IMR-90 (cell line): Measurements from ENCODE around the gene PRKCG. TPM values are rescaled to one million over a fixed set of nuclear protein-coding genes. Genes with fewer than 3 reads are reported as not detected.

Experiments used
- ATAC-seq: fragments of 200-7000 bp; cut with Tn5 transposase; 2 replicates; pipeline ENCODE4 v1.9.1; 2020; ENCODE audit warnings: low read depth, mild to moderate bottlenecking, moderate library complexity
- BruUV-seq: library from RNA; stranded (reverse); fragments of 400-500 nt; replicated peaks from 2 replicates; lab custom pipeline; 2021; lab: Mats Ljungman, UMichigan
- CTCF ChIA-PET: fragments of 300-600 bp; formaldehyde crosslinking; extraction: SDS; loops from one replicate; lab custom pipeline; 2021; ENCODE audit warnings: antibody characterized with exemption; lab: Yijun Ruan, JAX
- POLR2A ChIA-PET: fragments of 300-600 bp; sonication (Branson Sonifier 250); formaldehyde crosslinking; loops from one replicate; lab custom pipeline; 2022; ENCODE audit warnings: antibody characterized with exemption; ENCODE audit not compliant: unreplicated experiment; lab: Charles Lee
- DNase-seq: peaks from one replicate; pipeline ENCODE4 v3.0.0; 2013
- H2AFZ ChIP-seq: replicated peaks from 2 replicates; pipeline ENCODE3; 2013; ENCODE audit warnings: low read length, mild to moderate bottlenecking; ENCODE audit not compliant: poor library complexity
- H2AK5ac ChIP-seq: 2 replicates; pipeline ENCODE4 v1.6.1; 2013; ENCODE audit warnings: low read depth, low read length, inconsistent platforms
- H2AK9ac ChIP-seq: replicated peaks from 2 replicates; pipeline ENCODE3; 2013; ENCODE audit warnings: mild to moderate bottlenecking, low read depth, low read length, moderate library complexity; ENCODE audit not compliant: poor library complexity
- H2BK120ac ChIP-seq: 2 replicates; pipeline ENCODE4 v1.6.1; 2013; ENCODE audit warnings: low read depth, low read length, inconsistent platforms
- H2BK15ac ChIP-seq: 3 replicates; pipeline ENCODE4 v1.6.1; 2013; ENCODE audit warnings: low read depth, low read length, inconsistent platforms
- H2BK20ac ChIP-seq: 2 replicates; pipeline ENCODE4 v1.6.1; 2013; ENCODE audit warnings: low read depth, mild to moderate bottlenecking, inconsistent platforms, low read length, moderate library complexity
- H2BK5ac ChIP-seq: 2 replicates; pipeline ENCODE4 v1.6.1; 2013; ENCODE audit warnings: mild to moderate bottlenecking, low read depth, low read length, inconsistent platforms; ENCODE audit not compliant: poor library complexity, severe bottlenecking
- H3K14ac ChIP-seq: replicated peaks from 2 replicates; pipeline ENCODE4 v1.6.1; 2013; ENCODE audit warnings: low read depth, low read length, inconsistent platforms
- H3K18ac ChIP-seq: 2 replicates; pipeline ENCODE4 v1.6.1; 2013; ENCODE audit warnings: low read depth, low read length, control low read depth
- H3K23ac ChIP-seq: 2 replicates; pipeline ENCODE4 v1.6.1; 2013; ENCODE audit warnings: low read depth, low read length, inconsistent platforms
- H3K27ac ChIP-seq: 2 replicates; pipeline ENCODE4 v1.5.1; 2013; ENCODE audit warnings: mild to moderate bottlenecking, control low read depth, low read length; ENCODE audit not compliant: insufficient read depth
- H3K27me3 ChIP-seq: 2 replicates; pipeline ENCODE4 v1.6.1; 2013; ENCODE audit warnings: low read length; ENCODE audit not compliant: control insufficient read depth, insufficient read depth
- H3K36me3 ChIP-seq: 2 replicates; pipeline ENCODE4 v1.6.1; 2013; ENCODE audit warnings: low read length, mixed read lengths; ENCODE audit not compliant: control insufficient read depth, insufficient read depth
- H3K4ac ChIP-seq: 2 replicates; pipeline ENCODE4 v1.6.1; 2013; ENCODE audit warnings: low read depth, low read length, inconsistent platforms
- H3K4me1 ChIP-seq: 2 replicates; pipeline ENCODE4 v1.6.1; 2013; ENCODE audit warnings: low read length, mixed read lengths; ENCODE audit not compliant: control insufficient read depth, insufficient read depth
- H3K4me2 ChIP-seq: 2 replicates; pipeline ENCODE4 v1.6.1; 2013; ENCODE audit warnings: low read depth, mild to moderate bottlenecking, control low read depth, low read length, moderate library complexity
- H3K4me3 ChIP-seq: 2 replicates; pipeline ENCODE4 v1.5.1; 2013; ENCODE audit warnings: low read depth, mild to moderate bottlenecking, control low read depth, low read length, moderate library complexity; ENCODE audit not compliant: insufficient read depth
- H3K56ac ChIP-seq: 2 replicates; pipeline ENCODE4 v1.6.1; 2013; ENCODE audit warnings: low read length, inconsistent platforms; ENCODE audit not compliant: insufficient read depth; ENCODE audit errors: extremely low read depth
- H3K79me1 ChIP-seq, 2 experiments: 2 replicates each; pipeline ENCODE4 v1.6.1; 2013; ENCODE audit warnings: low read length in 2 of 2, inconsistent platforms in 1 of 2, low read depth in 1 of 2
- H3K9ac ChIP-seq: 2 replicates; pipeline ENCODE4 v1.6.1; 2013; ENCODE audit warnings: low read depth, low read length, control low read depth
- H3K9me1 ChIP-seq: 2 replicates; pipeline ENCODE4 v1.6.1; 2013; ENCODE audit warnings: low read length, inconsistent platforms; ENCODE audit not compliant: insufficient read depth
- H3K9me3 ChIP-seq: 2 replicates; pipeline ENCODE4 v1.6.1; 2013; ENCODE audit warnings: low read length; ENCODE audit not compliant: control insufficient read depth, insufficient read depth
- H4K20me1 ChIP-seq: 2 replicates; pipeline ENCODE4 v1.6.1; 2013; ENCODE audit warnings: low read length, inconsistent platforms; ENCODE audit not compliant: insufficient read depth
- H4K5ac ChIP-seq: 2 replicates; pipeline ENCODE4 v1.6.1; 2013; ENCODE audit warnings: mild to moderate bottlenecking, low read depth, low read length, control low read depth
- H4K8ac ChIP-seq, 2 experiments: 2 replicates each; pipeline ENCODE4 v1.6.1; 2013; ENCODE audit warnings: low read depth in 2 of 2, low read length in 2 of 2, control low read depth in 1 of 2, inconsistent platforms in 1 of 2
- H4K91ac ChIP-seq: 2 replicates; pipeline ENCODE4 v1.6.1; 2013; ENCODE audit warnings: low read depth, low read length, inconsistent platforms; ENCODE audit not compliant: insufficient read depth
- BHLHE40 ChIP-seq: fragments of 150-350 bp; IDR thresholded peaks from 2 replicates; pipeline ENCODE4 v1.6.1; 2016; ENCODE audit warnings: mild to moderate bottlenecking, low read depth, low read length
- CEBPB ChIP-seq: IDR thresholded peaks from 2 replicates; pipeline ENCODE4 v1.6.1; 2012; ENCODE audit warnings: low read depth, low read length, improper control_type of control experiment
- CHD1 ChIP-seq: IDR thresholded peaks from 2 replicates; pipeline ENCODE4 v1.6.1; 2012; ENCODE audit warnings: low read depth, low read length, improper control_type of control experiment
- FOS ChIP-seq: fragments of 150-350 bp; IDR thresholded peaks from 2 replicates; pipeline ENCODE4 v1.6.1; 2016; ENCODE audit warnings: low read depth, low read length
- MAFK ChIP-seq: IDR thresholded peaks from 2 replicates; pipeline ENCODE4 v1.6.1; 2012; ENCODE audit warnings: low read depth, low read length, improper control_type of control experiment
- MAZ ChIP-seq: IDR thresholded peaks from 2 replicates; pipeline ENCODE4 v1.6.1; 2012; ENCODE audit warnings: low read depth, mild to moderate bottlenecking, low read length, improper control_type of control experiment, moderate library complexity, borderline replicate concordance
- MXI1 ChIP-seq: IDR thresholded peaks from 2 replicates; pipeline ENCODE4 v1.6.1; 2012; ENCODE audit warnings: low read depth, mild to moderate bottlenecking, low read length, moderate library complexity, borderline replicate concordance
- POLR2A ChIP-seq: IDR thresholded peaks from 2 replicates; pipeline ENCODE4 v1.6.1; 2012; ENCODE audit warnings: mild to moderate bottlenecking, low read depth, low read length
- RCOR1 ChIP-seq: IDR thresholded peaks from 2 replicates; pipeline ENCODE4 v1.6.1; 2012; ENCODE audit warnings: mild to moderate bottlenecking, low read length, improper control_type of control experiment; ENCODE audit not compliant: insufficient replicate concordance
- RFX5 ChIP-seq: IDR thresholded peaks from 2 replicates; pipeline ENCODE4 v1.8.0; 2012; ENCODE audit warnings: low read depth, mild to moderate bottlenecking, low read length, moderate library complexity
- SMC3 ChIP-seq: fragments of 150-350 bp; IDR thresholded peaks from 2 replicates; pipeline ENCODE4 v1.6.1; 2016; ENCODE audit warnings: low read depth, mild to moderate bottlenecking, antibody characterized with exemption, low read length, moderate library complexity
- WGBS, 2 experiments: methylation state at CpG; one replicate each; pipeline versions ENCODE4 v1.1.5 to v1.1.7; 2013; ENCODE audit warnings: missing lambda C conversion rate in 2 of 2; ENCODE audit not compliant: insufficient read length in 1 of 2; ENCODE audit errors: extremely low coverage in 2 of 2; 5-methylcytosine and 5-hydroxymethylcytosine counted together
- dilution Hi-C: fragments of 300-500 bp; cut with HindIII; formaldehyde crosslinking; loops from one replicate; pipeline ENCODE4 v1.14.3; 2018; ENCODE audit warnings: low sequenced_read_pairs; ENCODE audit not compliant: unreplicated experiment
- in situ Hi-C: fragments of 300-500 bp; cut with MboI; formaldehyde crosslinking; loops from 3 replicates; pipeline ENCODE4 v1.14.3; 2019; ENCODE audit warnings: low sequenced_read_pairs, inconsistent platforms, mixed read lengths
- intact Hi-C: fragments of 100-400 bp; cut with micrococcal nuclease; formaldehyde crosslinking; loops from 2 replicates; pipeline ENCODE4 v1.10.0; 2022
- polyA plus RNA-seq, 3 experiments: library from polyadenylated mRNA; depleted of rRNA; stranded (reverse); fragments of >200 nt; gene quantifications; 2 replicates each; pipeline ENCODE4 v1.2.3, GENCODE V29; 2012; ENCODE audit warnings: low replicate concordance in 1 of 3
- total RNA-seq: library from RNA; depleted of rRNA; stranded (reverse); fragments of >200 nt; gene quantifications from 2 replicates; pipeline ENCODE4 v1.2.3, GENCODE V29; 2012
- TF ChIP-seq, protein P1 (sequence below): fragments of 150-350 bp; IDR thresholded peaks from 2 replicates; pipeline ENCODE4 v1.6.1; 2017; ENCODE audit warnings: mild to moderate bottlenecking, antibody characterized with exemption, low read length, low read depth

The PRKCG gene
- total and polyA plus RNA-seq, 2 of the 4 experiments (the other 2 are of a cell fraction) = not detected

DNA sequence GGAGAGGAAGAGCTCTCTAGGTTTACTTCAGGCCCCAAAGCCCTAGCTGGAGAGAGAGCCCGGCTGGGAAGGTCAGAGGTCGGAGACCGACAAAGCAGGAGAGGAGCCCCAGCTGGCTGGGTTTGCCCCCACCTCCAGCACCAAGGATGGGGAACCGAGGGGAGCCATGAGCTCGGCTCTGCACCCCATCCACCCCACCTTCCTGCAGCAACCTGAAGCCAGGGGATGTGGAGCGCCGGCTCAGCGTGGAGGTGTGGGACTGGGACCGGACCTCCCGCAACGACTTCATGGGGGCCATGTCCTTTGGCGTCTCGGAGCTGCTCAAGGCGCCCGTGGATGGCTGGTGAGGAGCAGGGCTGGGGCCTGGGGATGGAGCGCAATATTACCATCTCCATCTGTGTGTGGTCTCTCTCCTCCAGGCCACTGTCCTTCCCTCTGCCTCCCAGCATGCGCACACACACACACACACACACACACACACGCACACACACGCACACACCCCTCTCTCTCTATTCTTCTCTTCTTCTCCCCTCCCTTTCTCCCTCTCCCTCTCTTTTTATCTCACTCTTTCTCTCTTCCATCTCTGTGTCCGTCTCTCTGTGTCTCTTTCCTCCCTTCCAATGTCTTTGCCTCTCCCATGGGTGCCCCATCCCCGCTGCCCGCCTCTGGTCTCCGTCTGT lies 10.4 kb downstream of the PRKCG start:
- Histone ChIP-seq H2AFZ (no peak overlapping the region), H3K4me2 (no peak overlapping the region), H2AK5ac (no peak overlapping the region), H3K23ac (no peak overlapping the region), H4K20me1 (no peaks in the 10 kb centered on the region), H3K56ac (no peak overlapping the region), H2BK5ac (no peak overlapping the region), H3K9ac (no peak overlapping the region), H2BK120ac (no peak overlapping the region), H2AK9ac (no peak overlapping the region), H4K91ac (no peak overlapping the region), H3K4me3 (no peak overlapping the region), H2BK20ac (no peak overlapping the region), H4K8ac (no peak overlapping the region), H3K18ac (no peak overlapping the region), H3K14ac (no peak overlapping the region), H3K36me3 (no peaks in the 10 kb centered on the region), H3K9me1 (no peaks in the 10 kb centered on the region), H3K4ac (no peak overlapping the region), H4K5ac (no peak overlapping the region), H3K9me3 (no peaks in the 10 kb centered on the region), H3K4me1 (no peaks in the 10 kb centered on the region), H2BK15ac (no peak overlapping the region), H3K27ac (no peak overlapping the region), H3K27me3 (peaks cover 17% of the 10 kb centered on the region), H3K79me1 (no peaks in the 10 kb centered on the region)
- ATAC-seq (no peak), DNase-seq (no peak)
- 50% methylated on average over 3 of the region's 23 CpGs; no CpG with 5 or more reads in 1 of the 2 experiments for WGBS, 2 experiments
- CTCF ChIA-PET = no interaction called here
- POLR2A ChIA-PET = no interaction called here
- in situ Hi-C loops (no loop called here), dilution Hi-C loops (no loop called here), intact Hi-C loops (no loop called here)
- TF ChIP-seq POLR2A = no peak
- no peak for TF ChIP-seq CEBPB
- no peak for TF ChIP-seq RCOR1
- no peak for TF ChIP-seq MAFK
- TF ChIP-seq, protein P1, sequence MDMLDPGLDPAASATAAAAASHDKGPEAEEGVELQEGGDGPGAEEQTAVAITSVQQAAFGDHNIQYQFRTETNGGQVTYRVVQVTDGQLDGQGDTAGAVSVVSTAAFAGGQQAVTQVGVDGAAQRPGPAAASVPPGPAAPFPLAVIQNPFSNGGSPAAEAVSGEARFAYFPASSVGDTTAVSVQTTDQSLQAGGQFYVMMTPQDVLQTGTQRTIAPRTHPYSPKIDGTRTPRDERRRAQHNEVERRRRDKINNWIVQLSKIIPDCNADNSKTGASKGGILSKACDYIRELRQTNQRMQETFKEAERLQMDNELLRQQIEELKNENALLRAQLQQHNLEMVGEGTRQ = no peak
- no peak for TF ChIP-seq SMC3
- no peak for TF ChIP-seq RFX5
- no peak for TF ChIP-seq MXI1
- no peak for TF ChIP-seq BHLHE40
- no peak for TF ChIP-seq MAZ
- no peak for TF ChIP-seq CHD1
- no peak for TF ChIP-seq FOS
- BruUV-seq = no TSS peak
